ENCODE data around the gene TAS2R31. TPM values are rescaled to one million over a fixed set of nuclear protein-coding genes. Genes with fewer than 3 reads are reported as not detected.
"Not testable (repeated sequence)": the region's sequence is repeated elsewhere in the genome, so short reads cannot be mapped to it uniquely, and the experiment has no call there.

TAS2R31 gene
- total RNA-seq, 6 donors from 2014 or later: 0.81 to 9.5 (median 3.5) TPM

GRCh38 chr12:11069854-11070365 lies 38.7 kb upstream of the TAS2R31 start:
- no peak for ATAC-seq (ENCODE audit: low FRiP score in 2 of 2)
- H3K27ac ChIP-seq: no peak overlapping the region
- no peaks in the 10 kb centered on the region for H3K4me1 ChIP-seq
- H3K9me3 ChIP-seq: no peaks in the 10 kb centered on the region
- WGBS, 2 donors: 78 to 87% methylated on average over 5 of the region's 5 CpGs
- no peak overlapping the region for H3K4me3 ChIP-seq
- no peaks in the 10 kb centered on the region for H3K27me3 ChIP-seq
- no peak for DNase-seq
- TF ChIP-seq POLR2AphosphoS5 (IDR thresholded peaks at IDR 0.05): no peak
- no peak for TF ChIP-seq POLR2A (IDR thresholded peaks at IDR 0.05)
- TF ChIP-seq, protein P1, sequence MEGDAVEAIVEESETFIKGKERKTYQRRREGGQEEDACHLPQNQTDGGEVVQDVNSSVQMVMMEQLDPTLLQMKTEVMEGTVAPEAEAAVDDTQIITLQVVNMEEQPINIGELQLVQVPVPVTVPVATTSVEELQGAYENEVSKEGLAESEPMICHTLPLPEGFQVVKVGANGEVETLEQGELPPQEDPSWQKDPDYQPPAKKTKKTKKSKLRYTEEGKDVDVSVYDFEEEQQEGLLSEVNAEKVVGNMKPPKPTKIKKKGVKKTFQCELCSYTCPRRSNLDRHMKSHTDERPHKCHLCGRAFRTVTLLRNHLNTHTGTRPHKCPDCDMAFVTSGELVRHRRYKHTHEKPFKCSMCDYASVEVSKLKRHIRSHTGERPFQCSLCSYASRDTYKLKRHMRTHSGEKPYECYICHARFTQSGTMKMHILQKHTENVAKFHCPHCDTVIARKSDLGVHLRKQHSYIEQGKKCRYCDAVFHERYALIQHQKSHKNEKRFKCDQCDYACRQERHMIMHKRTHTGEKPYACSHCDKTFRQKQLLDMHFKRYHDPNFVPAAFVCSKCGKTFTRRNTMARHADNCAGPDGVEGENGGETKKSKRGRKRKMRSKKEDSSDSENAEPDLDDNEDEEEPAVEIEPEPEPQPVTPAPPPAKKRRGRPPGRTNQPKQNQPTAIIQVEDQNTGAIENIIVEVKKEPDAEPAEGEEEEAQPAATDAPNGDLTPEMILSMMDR (IDR thresholded peaks at IDR 0.05): no peak
- no peak for TF ChIP-seq EP300 (IDR thresholded peaks at IDR 0.05)
- H3K36me3 ChIP-seq: no peaks in the 10 kb centered on the region

DNA sequence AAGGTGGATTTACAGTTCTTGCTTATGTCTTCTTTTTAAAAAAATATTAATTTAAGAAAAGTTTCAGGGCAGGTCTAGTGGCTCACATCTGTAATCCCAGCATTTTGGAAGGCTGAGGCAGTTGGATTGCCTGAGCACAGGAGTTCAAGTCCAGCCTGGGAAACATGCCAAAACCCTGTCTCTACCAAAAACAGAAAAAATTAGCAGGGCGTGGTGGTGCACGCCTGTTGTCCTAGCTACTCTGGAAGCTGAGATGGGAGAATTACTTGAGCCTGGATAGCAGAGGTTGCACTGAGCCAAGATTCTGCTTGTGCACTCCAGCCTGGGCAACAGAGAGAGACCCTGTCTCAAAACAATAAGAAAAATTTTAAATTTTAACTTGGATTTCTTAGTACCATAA lies 36.3 kb upstream of the TAS2R31 start:
- no peak overlapping the region for H3K4me3 ChIP-seq
- no peaks in the 10 kb centered on the region for H3K27me3 ChIP-seq
- no peaks in the 10 kb centered on the region for H3K36me3 ChIP-seq
- no peaks in the 10 kb centered on the region for H3K9me3 ChIP-seq
- H3K27ac ChIP-seq: no peak overlapping the region
- ATAC-seq (ENCODE audit: low FRiP score in 2 of 2) (peak in 1 of 2 donors; percentile 26), DNase-seq (no peak)
- 57 to 70% methylated on average over 2 of the region's 2 CpGs for WGBS, 2 donors
- no peaks in the 10 kb centered on the region for H3K4me1 ChIP-seq
- TF ChIP-seq POLR2AphosphoS5 (IDR thresholded peaks at IDR 0.05): no peak
- no peak for TF ChIP-seq EP300 (IDR thresholded peaks at IDR 0.05)
- TF ChIP-seq, protein P1 (IDR thresholded peaks at IDR 0.05): no peak
- TF ChIP-seq POLR2A (IDR thresholded peaks at IDR 0.05): no peak

GRCh38 chr12:11062194-11062593 lies 31.0 kb upstream of the TAS2R31 start, which contains the start of gene TAS2R46:
TSS of gene TAS2R46 (minus strand) at chr12:11062294. CDS start at chr12:11062294, 0 bp downstream.
- H3K27me3 ChIP-seq; H3K4me1 ChIP-seq; H3K9me3 ChIP-seq; H3K36me3 ChIP-seq; ATAC-seq (ENCODE audit: low FRiP score in 2 of 2); H3K27ac ChIP-seq; DNase-seq; H3K4me3 ChIP-seq: not testable (repeated sequence)
- WGBS, 2 donors: 91 to 100% methylated on average over 1 of the region's 1 CpG

DNA sequence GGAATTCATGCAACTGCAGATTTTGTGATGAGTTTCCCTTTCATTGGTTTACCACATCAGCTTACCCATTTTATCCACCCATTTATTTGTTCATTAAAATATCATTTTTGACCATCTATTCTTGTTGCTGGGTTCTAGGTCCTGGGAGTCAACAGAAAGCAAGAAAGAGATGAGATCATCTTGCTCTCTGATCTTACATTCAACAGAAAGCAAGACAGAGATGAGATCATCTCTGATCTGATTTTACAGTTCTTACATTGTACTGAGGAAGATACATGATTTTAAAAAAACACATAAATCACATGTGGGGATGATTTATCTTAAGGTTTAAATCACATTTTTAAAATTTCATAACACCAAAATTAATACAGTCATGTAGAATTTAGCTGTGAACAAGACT lies 28.6 kb upstream of the TAS2R31 start:
- ATAC-seq (ENCODE audit: low FRiP score in 2 of 2) (no peak), DNase-seq (no peak)
- Histone ChIP-seq H3K27me3 (no peaks in the 10 kb centered on the region), H3K4me1 (no peaks in the 10 kb centered on the region), H3K4me3 (no peak overlapping the region), H3K36me3 (no peaks in the 10 kb centered on the region), H3K27ac (no peak overlapping the region), H3K9me3 (no peaks in the 10 kb centered on the region)
- TF ChIP-seq EP300 (IDR thresholded peaks at IDR 0.05): no peak
- TF ChIP-seq, protein P1 (IDR thresholded peaks at IDR 0.05): no peak
- TF ChIP-seq POLR2AphosphoS5 (IDR thresholded peaks at IDR 0.05): no peak
- no peak for TF ChIP-seq POLR2A (IDR thresholded peaks at IDR 0.05)

DNA sequence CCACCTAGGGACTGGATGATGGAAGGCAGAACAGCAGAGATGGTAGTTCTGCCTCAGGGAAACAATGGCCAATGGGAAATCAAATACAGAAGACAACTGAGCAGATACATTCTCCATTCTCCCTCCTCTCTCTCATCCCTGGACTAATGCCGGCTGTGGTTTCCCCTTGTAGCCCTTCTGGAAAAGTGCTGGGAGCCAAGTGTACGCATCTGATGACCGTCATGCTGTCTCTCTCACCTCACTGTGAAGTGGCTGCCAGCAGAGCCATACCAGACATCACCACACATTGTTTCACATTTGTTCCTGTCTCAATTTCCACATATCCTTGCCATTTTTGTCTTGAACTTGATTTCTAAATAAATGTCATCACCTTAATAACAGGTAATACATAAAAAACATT lies 27.8 kb upstream of the TAS2R31 start:
- Histone ChIP-seq H3K27ac (no peak overlapping the region), H3K36me3 (no peaks in the 10 kb centered on the region), H3K27me3 (no peaks in the 10 kb centered on the region), H3K9me3 (no peaks in the 10 kb centered on the region), H3K4me3 (no peak overlapping the region), H3K4me1 (no peaks in the 10 kb centered on the region)
- no peak for ATAC-seq (ENCODE audit: low FRiP score in 2 of 2)
- no peak for TF ChIP-seq EP300 (IDR thresholded peaks at IDR 0.05)
- TF ChIP-seq POLR2A (IDR thresholded peaks at IDR 0.05): no peak
- TF ChIP-seq, protein P1 (IDR thresholded peaks at IDR 0.05): no peak
- TF ChIP-seq POLR2AphosphoS5 (IDR thresholded peaks at IDR 0.05): no peak
- no peak for DNase-seq
- 93 to 98% methylated on average over 3 of the region's 3 CpGs for WGBS, 2 donors
